CD8-positive, alpha-beta memory T cell (primary cell): ENCODE results near the gene MT1E. TPM values are rescaled to one million over a fixed set of nuclear protein-coding genes. Genes with fewer than 3 reads are reported as not detected.

Source experiments
- CTCF ChIA-PET: fragments of 350-600 bp; sonication (Branson Sonifier 250); formaldehyde crosslinking; loops from one replicate; lab custom pipeline; 2021; ENCODE audit warnings: antibody characterized with exemption; lab: Charles Lee
- POLR2A ChIA-PET: fragments of 350-600 bp; sonication (Branson Sonifier 250); formaldehyde crosslinking; loops from one replicate; lab custom pipeline; 2021; ENCODE audit warnings: antibody characterized with exemption; lab: Charles Lee
- DNase-seq, 5 donors: peaks; one replicate each; pipeline versions ENCODE4 v3.0.0 to v3.0.0-alpha.2; 2020 to 2022; ENCODE audit warnings: mixed read lengths in 1 of 5
- H3K27ac ChIP-seq: one replicate; pipeline ENCODE4 v1.7.0; 2013; ENCODE audit warnings: low read depth, mild to moderate bottlenecking, low read length, moderate library complexity
- H3K27me3 ChIP-seq: 2 replicates; pipeline ENCODE4 v1.7.0; 2013; ENCODE audit warnings: low read length, mild to moderate bottlenecking; ENCODE audit not compliant: insufficient read depth, poor library complexity, severe bottlenecking
- H3K36me3 ChIP-seq: 2 replicates; pipeline ENCODE4 v1.7.0; 2013; ENCODE audit warnings: mild to moderate bottlenecking, low read length, moderate library complexity; ENCODE audit not compliant: insufficient read depth
- H3K4me1 ChIP-seq: 2 replicates; pipeline ENCODE4 v1.7.0; 2013; ENCODE audit warnings: mild to moderate bottlenecking, low read length, moderate library complexity; ENCODE audit not compliant: insufficient read depth
- H3K4me3 ChIP-seq: 2 replicates; pipeline ENCODE4 v1.7.0; 2013; ENCODE audit warnings: mild to moderate bottlenecking, low read length
- H3K9me3 ChIP-seq: 2 replicates; pipeline ENCODE4 v1.7.0; 2013; ENCODE audit warnings: mild to moderate bottlenecking, low read length
- H3K27ac Mint-ChIP-seq, 8 donors: one replicate each; pipeline ENCODE4 v1.8.0; 2020 to 2021; ENCODE audit warnings: mixed read lengths in 8 of 8, mild to moderate bottlenecking in 6 of 8, inconsistent platforms in 3 of 8, moderate library complexity in 3 of 8
- H3K27me3 Mint-ChIP-seq, 2 donors: one replicate each; pipeline ENCODE4 v1.8.0; 2020 to 2021; ENCODE audit warnings: mixed read lengths in 2 of 2, mild to moderate bottlenecking in 1 of 2, moderate library complexity in 1 of 2
- H3K36me3 Mint-ChIP-seq, 3 donors: one replicate each; pipeline ENCODE4 v1.8.0; 2020 to 2021; ENCODE audit warnings: mixed read lengths in 3 of 3, inconsistent platforms in 1 of 3, mild to moderate bottlenecking in 1 of 3
- H3K4me1 Mint-ChIP-seq, 3 donors: one replicate each; pipeline ENCODE4 v1.8.0; 2020 to 2021; ENCODE audit warnings: mixed read lengths in 3 of 3, inconsistent platforms in 1 of 3, mild to moderate bottlenecking in 1 of 3
- H3K4me3 Mint-ChIP-seq, 7 donors: one replicate each; pipeline ENCODE4 v1.8.0; 2020 to 2021; ENCODE audit warnings: mixed read lengths in 7 of 7, mild to moderate bottlenecking in 6 of 7, moderate library complexity in 4 of 7, inconsistent platforms in 2 of 7
- H3K9me3 Mint-ChIP-seq, 5 donors: one replicate each; pipeline ENCODE4 v1.8.0; 2020 to 2022; ENCODE audit warnings: mixed read lengths in 5 of 5, mild to moderate bottlenecking in 3 of 5, moderate library complexity in 2 of 5, inconsistent platforms in 1 of 5
- polyA plus RNA-seq: library from polyadenylated mRNA; unstranded; fragments of 300-500 nt; fragmentation: Illumina TruSeq; gene quantifications from one replicate; pipeline ENCODE4 v1.2.3, GENCODE V29; 2021
- total RNA-seq, 2 experiments: library from RNA; stranded (reverse); gene quantifications; one replicate each; pipeline ENCODE4 v1.2.3, GENCODE V29; 2021

MT1E gene
- total and polyA plus RNA-seq, 3 experiments from 2014 or later = 40.4 to 163 (median 153) TPM

GRCh38 chr16:56601325-56601724, 24.3 kb upstream of the MT1E start:
- Histone ChIP-seq H3K36me3 (no peaks in the 10 kb centered on the region), H3K4me3 (no peak overlapping the region), H3K4me1 (no peaks in the 10 kb centered on the region), H3K9me3 (no peaks in the 10 kb centered on the region), H3K27ac (no peak overlapping the region), H3K27me3 (no peaks in the 10 kb centered on the region)
- POLR2A ChIA-PET = no interaction called here
- CTCF ChIA-PET = interaction anchor here (0.6 to 2.8 kb wide), 20 partner anchors 8 to 287 kb away, joined by 3 to 15 read pairs (median 4); partner anchors contain the start of gene MT1E
- Mint-ChIP-seq H3K27ac (no peak overlapping the region), H3K9me3 (no peaks in the 10 kb centered on the region), H3K27me3 (peaks cover 8 to 10% of the 10 kb centered on the region in 2 donors), H3K4me1 (peaks cover 0 to 7% (median 5%) of the 10 kb centered on the region in 3 donors), H3K4me3 (no peak overlapping the region), H3K36me3 (no peaks in the 10 kb centered on the region)
- no peak for DNase-seq

GRCh38 chr16:56603589-56603988, 22.0 kb upstream of the MT1E start:
- Histone ChIP-seq H3K9me3 (no peaks in the 10 kb centered on the region), H3K36me3 (no peaks in the 10 kb centered on the region), H3K27ac (no peak overlapping the region), H3K4me1 (peaks cover 15% of the 10 kb centered on the region), H3K27me3 (no peaks in the 10 kb centered on the region), H3K4me3 (no peak overlapping the region)
- no peaks in the 10 kb centered on the region for H3K9me3 Mint-ChIP-seq
- H3K4me1 Mint-ChIP-seq = peaks cover 19 to 27% (median 23%) of the 10 kb centered on the region in 3 donors
- H3K27ac Mint-ChIP-seq = no peak overlapping the region
- ChIA-PET CTCF (interaction anchor here (0.7 to 6.5 kb wide), 4 partner anchors 12 to 98 kb away, joined by 3 to 29 read pairs (median 3); no protein-coding TSS in a partner anchor), POLR2A (interaction anchor here (0.9 to 1.9 kb wide), 2 partner anchors 79 to 98 kb away, joined by 4 to 6 read pairs; no protein-coding TSS in a partner anchor)
- peak overlapping the region in 1 of 7 donors; percentile 27 for H3K4me3 Mint-ChIP-seq
- peaks cover 0 to 2% (median 0%) of the 10 kb centered on the region in 3 donors for H3K36me3 Mint-ChIP-seq
- DNase-seq = no peak
- H3K27me3 Mint-ChIP-seq = peaks cover 7 to 10% of the 10 kb centered on the region in 2 donors

- no peak overlapping the region for H3K27ac ChIP-seq
- CTCF ChIA-PET = interaction anchor here (1.1 to 6.5 kb wide), 4 partner anchors 20 to 97 kb away, joined by 4 to 29 read pairs (median 8); partner anchors contain the start of gene MT1E
- Mint-ChIP-seq H3K27me3 (peaks cover 3 to 10% of the 10 kb centered on the region in 2 donors), H3K36me3 (peaks cover 0 to 8% (median 0%) of the 10 kb centered on the region in 3 donors), H3K4me3 (peak overlapping the region in 1 of 7 donors; percentile 24), H3K27ac (peak overlapping the region in 4 of 8 donors; percentile 19 to 72 (median 67)), H3K4me1 (peaks cover 31 to 39% (median 35%) of the 10 kb centered on the region in 3 donors), H3K9me3 (no peaks in the 10 kb centered on the region)
- H3K9me3 ChIP-seq = no peaks in the 10 kb centered on the region
- no peaks in the 10 kb centered on the region for H3K36me3 ChIP-seq
- H3K4me3 ChIP-seq = no peak overlapping the region
- no peaks in the 10 kb centered on the region for H3K27me3 ChIP-seq
- POLR2A ChIA-PET = interaction anchor here (0.7 kb wide), 1 partner anchor 104 kb away, joined by 3 read pairs; no protein-coding TSS in a partner anchor
- DNase-seq = no peak
- H3K4me1 ChIP-seq = peaks cover 23% of the 10 kb centered on the region
Measured at GRCh38 chr16:56604966-56605365, 20.6 kb upstream of the MT1E start.

- peaks cover 0 to 8% (median 0%) of the 10 kb centered on the region in 3 donors for H3K36me3 Mint-ChIP-seq
- H3K27ac Mint-ChIP-seq = peak overlapping the region in 5 of 8 donors; percentile 29 to 98 (median 93)
- ChIA-PET POLR2A (interaction anchor here (0.7 kb wide), 1 partner anchor 103 kb away, joined by 3 read pairs; no protein-coding TSS in a partner anchor), CTCF (interaction anchor here (1.1 to 6.5 kb wide), 4 partner anchors 20 to 96 kb away, joined by 4 to 29 read pairs (median 8); partner anchors contain the start of gene MT1E)
- peaks cover 35 to 41% (median 36%) of the 10 kb centered on the region in 3 donors for H3K4me1 Mint-ChIP-seq
- no peaks in the 10 kb centered on the region for H3K9me3 Mint-ChIP-seq
- Histone ChIP-seq H3K4me3 (no peak overlapping the region), H3K9me3 (no peaks in the 10 kb centered on the region), H3K27me3 (no peaks in the 10 kb centered on the region), H3K27ac (no peak overlapping the region), H3K36me3 (no peaks in the 10 kb centered on the region), H3K4me1 (peaks cover 28% of the 10 kb centered on the region)
- DNase-seq = no peak
- H3K4me3 Mint-ChIP-seq = peak overlapping the region in 1 of 7 donors; percentile 43
- peaks cover 3 to 5% of the 10 kb centered on the region in 2 donors for H3K27me3 Mint-ChIP-seq
Measured at GRCh38 chr16:56605475-56605874, 20.1 kb upstream of the MT1E start.

- peak overlapping the region in 7 of 8 donors; percentile 7 to 98 (median 92) for H3K27ac Mint-ChIP-seq
- DNase-seq = no peak
- peaks cover 2% of the 10 kb centered on the region in 2 donors for H3K27me3 Mint-ChIP-seq
- H3K36me3 Mint-ChIP-seq = peaks cover 0 to 8% (median 0%) of the 10 kb centered on the region in 3 donors
- Histone ChIP-seq H3K9me3 (no peaks in the 10 kb centered on the region), H3K27ac (no peak overlapping the region), H3K4me3 (no peak overlapping the region), H3K4me1 (peaks cover 34% of the 10 kb centered on the region), H3K27me3 (no peaks in the 10 kb centered on the region), H3K36me3 (no peaks in the 10 kb centered on the region)
- ChIA-PET CTCF (interaction anchor here (1.6 to 6.5 kb wide), 4 partner anchors 19 to 96 kb away, joined by 4 to 29 read pairs (median 8); partner anchors contain the start of gene MT1E), POLR2A (no interaction called here)
- H3K9me3 Mint-ChIP-seq = no peaks in the 10 kb centered on the region
- H3K4me3 Mint-ChIP-seq = peak overlapping the region in 3 of 7 donors; percentile 43 to 81 (median 59)
- H3K4me1 Mint-ChIP-seq = peaks cover 40 to 44% (median 40%) of the 10 kb centered on the region in 3 donors
Measured at GRCh38 chr16:56606071-56606475, 19.5 kb upstream of the MT1E start.

- Histone ChIP-seq H3K27ac (no peak overlapping the region), H3K27me3 (no peaks in the 10 kb centered on the region), H3K9me3 (no peaks in the 10 kb centered on the region), H3K4me1 (peaks cover 39% of the 10 kb centered on the region), H3K36me3 (no peaks in the 10 kb centered on the region), H3K4me3 (no peak overlapping the region)
- ChIA-PET CTCF (interaction anchor here (1.6 to 6.5 kb wide), 3 partner anchors 19 to 95 kb away, joined by 4 to 29 read pairs (median 10); partner anchors contain the start of gene MT1E), POLR2A (interaction anchor here (1.8 kb wide), 1 partner anchor 76 kb away, joined by 6 read pairs; the partner anchor contains the start of gene MT1X)
- H3K36me3 Mint-ChIP-seq = peaks cover 0 to 8% (median 0%) of the 10 kb centered on the region in 3 donors
- H3K4me3 Mint-ChIP-seq = peak overlapping the region; percentile 49 to 98 (median 81)
- peak overlapping the region; percentile 85 to 98 (median 92) for H3K27ac Mint-ChIP-seq
- H3K9me3 Mint-ChIP-seq = no peaks in the 10 kb centered on the region
- H3K27me3 Mint-ChIP-seq = peaks cover 0 to 2% of the 10 kb centered on the region in 2 donors
- peaks cover 46 to 50% (median 46%) of the 10 kb centered on the region in 3 donors for H3K4me1 Mint-ChIP-seq
- no peak for DNase-seq
Measured at GRCh38 chr16:56606476-56607108, 19.0 kb upstream of the MT1E start.

- no peak overlapping the region for H3K27ac ChIP-seq
- H3K27me3 ChIP-seq = no peaks in the 10 kb centered on the region
- H3K4me1 ChIP-seq = peaks cover 39% of the 10 kb centered on the region
- H3K9me3 Mint-ChIP-seq = no peaks in the 10 kb centered on the region
- H3K27me3 Mint-ChIP-seq = peaks cover 0 to 2% of the 10 kb centered on the region in 2 donors
- H3K4me3 ChIP-seq = no peak overlapping the region
- no peaks in the 10 kb centered on the region for H3K9me3 ChIP-seq
- H3K27ac Mint-ChIP-seq = peak overlapping the region; percentile 85 to 98 (median 92)
- peaks cover 0 to 8% (median 0%) of the 10 kb centered on the region in 3 donors for H3K36me3 Mint-ChIP-seq
- peaks cover 46 to 51% (median 48%) of the 10 kb centered on the region in 3 donors for H3K4me1 Mint-ChIP-seq
- POLR2A ChIA-PET = interaction anchor here (1.8 kb wide), 1 partner anchor 75 kb away, joined by 6 read pairs; the partner anchor contains the start of gene MT1X
- no peaks in the 10 kb centered on the region for H3K36me3 ChIP-seq
- CTCF ChIA-PET = interaction anchor here (1.6 to 6.5 kb wide), 5 partner anchors 18 to 94 kb away, joined by 4 to 29 read pairs (median 6); partner anchors contain the start of gene MT1E
- H3K4me3 Mint-ChIP-seq = peak overlapping the region; percentile 49 to 98 (median 89)
- peak in 3 of 5 donors; percentile 32 to 51 (median 36) for DNase-seq
Measured at GRCh38 chr16:56607109-56607618, 18.4 kb upstream of the MT1E start.
